HCT116 (cell line): Measurements from ENCODE around the gene NCKAP5.

Experiments
- ATF3 ChIP-seq: IDR thresholded peaks from 2 replicates; pipeline ENCODE4 v1.6.1; 2012
- CTCF ChIP-seq, 3 experiments: fragments of 200-600 bp in 1 of 3; sonication (generic) in 1 of 3; IDR thresholded peaks in 2 of 3; conservative IDR thresholded peaks in 1 of 3; 2 replicates each; pipeline ENCODE4 v1.5.1; 2012 to 2017; ENCODE audit warnings: low read depth in 2 of 3, low read length in 2 of 3, antibody characterized with exemption in 1 of 3, borderline replicate concordance in 1 of 3, control low read depth in 1 of 3, mild to moderate bottlenecking in 1 of 3, mixed read lengths in 1 of 3, mixed run types in 1 of 3, moderate library complexity in 1 of 3; ENCODE audit not compliant: insufficient read depth in 1 of 3
- ELF1 ChIP-seq: IDR thresholded peaks from 2 replicates; pipeline ENCODE4 v1.6.1; 2012; ENCODE audit warnings: low read depth, borderline replicate concordance
- JUND ChIP-seq: IDR thresholded peaks from 2 replicates; pipeline ENCODE4 v1.6.1; 2012
- POLR2A ChIP-seq: IDR thresholded peaks from 2 replicates; pipeline ENCODE4 v1.7.0; 2011; ENCODE audit warnings: borderline replicate concordance; ENCODE audit not compliant: insufficient read depth, insufficient read length; ENCODE audit errors: extremely low read depth
- RAD21 ChIP-seq: IDR thresholded peaks from 2 replicates; pipeline ENCODE4 v1.6.1; 2012; ENCODE audit warnings: low read depth, mild to moderate bottlenecking
- REST ChIP-seq: IDR thresholded peaks from 2 replicates; pipeline ENCODE4 v1.6.1; 2012; ENCODE audit warnings: low read depth
- SIN3A ChIP-seq: IDR thresholded peaks from 2 replicates; pipeline ENCODE4 v1.6.1; 2012; ENCODE audit warnings: low read depth
- SP1 ChIP-seq: IDR thresholded peaks from 2 replicates; pipeline ENCODE4 v1.6.1; 2012; ENCODE audit warnings: low read depth
- SRF ChIP-seq: IDR thresholded peaks from 2 replicates; pipeline ENCODE4 v1.6.1; 2012; ENCODE audit warnings: low read depth
- TCF7L2 ChIP-seq: IDR thresholded peaks from 2 replicates; pipeline ENCODE4 v1.7.0; 2011; ENCODE audit warnings: borderline replicate concordance, inconsistent platforms; ENCODE audit not compliant: insufficient read depth, insufficient read length; ENCODE audit errors: extremely low read depth
- YY1 ChIP-seq: IDR thresholded peaks from 2 replicates; pipeline ENCODE4 v1.6.1; 2011; ENCODE audit warnings: low read length, low read depth, moderate library complexity, mild to moderate bottlenecking; ENCODE audit not compliant: insufficient replicate concordance; ENCODE audit errors: extremely low read depth
- ZFX ChIP-seq: fragments of 450-650 bp; IDR thresholded peaks from 2 replicates; pipeline ENCODE4 v1.6.1; 2017
- ZNF274 ChIP-seq: fragments of 200-500 bp; sonication (Bioruptor generic); IDR thresholded peaks from 2 replicates; pipeline ENCODE4 v1.6.1; 2014; ENCODE audit warnings: mild to moderate bottlenecking, low read depth, low read length, inconsistent platforms

GRCh38 chr2:132757676-132758075 is 810.6 kb downstream of the NCKAP5 start:
- no peak for TF ChIP-seq CTCF (IDR thresholded peaks at IDR 0.05 in 2 of 3, conservative IDR thresholded peaks at IDR 0.05 in 1 of 3; ENCODE audit: borderline replicate concordance in 1 of 3, insufficient read depth in 1 of 3, low read depth in 2 of 3, low read length in 2 of 3)
- TF ChIP-seq POLR2A, result no peak
- TF ChIP-seq RAD21, result no peak
- no peak for TF ChIP-seq ZNF274
- no peak for TF ChIP-seq ELF1
- TF ChIP-seq REST, result no peak
- no peak for TF ChIP-seq JUND
- no peak for TF ChIP-seq YY1
- TF ChIP-seq TCF7L2, result no peak
- TF ChIP-seq SRF, result no peak
- no peak for TF ChIP-seq SIN3A
- TF ChIP-seq ATF3, result no peak
- no peak for TF ChIP-seq ZFX
- TF ChIP-seq SP1, result no peak
